ENCODE results near the gene GAS2L1.
"Not testable (repeated sequence)": the region's sequence is repeated elsewhere in the genome, so short reads cannot be mapped to it uniquely, and the experiment has no call there.

The GAS2L1 gene

GRCh38 chr22:29341056-29341848 is 34.8 kb downstream of the GAS2L1 start:
- no peak for DNase-seq (ENCODE audit: low read depth in 2 of 3, low spot score in 1 of 3)

- DNase-seq (ENCODE audit: low read depth in 2 of 3, low spot score in 1 of 3) = no peak
These were observed 35.3 kb downstream of the GAS2L1 start for GRCh38 chr22:29341849-29342127.

- no peak for DNase-seq (ENCODE audit: low read depth in 2 of 3, low spot score in 1 of 3)
These were observed 35.7 kb downstream of the GAS2L1 start for GRCh38 chr22:29342177-29342576.

GRCh38 chr22:29342577-29343312 is 36.3 kb downstream of the GAS2L1 start:
- DNase-seq (ENCODE audit: low read depth in 2 of 3, low spot score in 1 of 3) = no peak

GRCh38 chr22:29343313-29343805 is 36.9 kb downstream of the GAS2L1 start:
- no peak for DNase-seq (ENCODE audit: low read depth in 2 of 3, low spot score in 1 of 3)

- no peak for DNase-seq (ENCODE audit: low read depth in 2 of 3, low spot score in 1 of 3)
These were observed 37.7 kb downstream of the GAS2L1 start for GRCh38 chr22:29344137-29344536.

- DNase-seq (ENCODE audit: low read depth in 2 of 3, low spot score in 1 of 3) = not testable (repeated sequence)
These were observed 38.4 kb downstream of the GAS2L1 start for GRCh38 chr22:29344889-29345288.

GRCh38 chr22:29345932-29346331 is 39.5 kb downstream of the GAS2L1 start:
- no peak for DNase-seq (ENCODE audit: low read depth in 2 of 3, low spot score in 1 of 3)

- DNase-seq (ENCODE audit: low read depth in 2 of 3, low spot score in 1 of 3) = no peak
These were observed 40.2 kb downstream of the GAS2L1 start for GRCh38 chr22:29346659-29347058.

GRCh38 chr22:29348041-29348440 is 41.6 kb downstream of the GAS2L1 start:
- no peak for DNase-seq (ENCODE audit: low read depth in 2 of 3, low spot score in 1 of 3)

- DNase-seq (ENCODE audit: low read depth in 2 of 3, low spot score in 1 of 3) = no peak
These were observed 42.5 kb downstream of the GAS2L1 start for GRCh38 chr22:29348956-29349355.

GRCh38 chr22:29351042-29351441 is 44.6 kb downstream of the GAS2L1 start:
- no peak for DNase-seq (ENCODE audit: low read depth in 2 of 3, low spot score in 1 of 3)

- no peak for DNase-seq (ENCODE audit: low read depth in 2 of 3, low spot score in 1 of 3)
These were observed 45.4 kb downstream of the GAS2L1 start for GRCh38 chr22:29351891-29352290.

- no peak for DNase-seq (ENCODE audit: low read depth in 2 of 3, low spot score in 1 of 3)
These were observed 46.3 kb downstream of the GAS2L1 start for GRCh38 chr22:29352778-29353177.

GRCh38 chr22:29353286-29353685 is 46.8 kb downstream of the GAS2L1 start:
- DNase-seq (ENCODE audit: low read depth in 2 of 3, low spot score in 1 of 3) = no peak

- DNase-seq (ENCODE audit: low read depth in 2 of 3, low spot score in 1 of 3) = no peak
These were observed 47.4 kb downstream of the GAS2L1 start for GRCh38 chr22:29353860-29354259.

GRCh38 chr22:29357193-29357890 is 50.9 kb downstream of the GAS2L1 start:
- not testable (repeated sequence) for DNase-seq (ENCODE audit: low read depth in 2 of 3, low spot score in 1 of 3)

GRCh38 chr22:29359469-29359868 is 53.0 kb downstream of the GAS2L1 start:
- no peak for DNase-seq (ENCODE audit: low read depth in 2 of 3, low spot score in 1 of 3)

All from stimulated activated CD4-positive, alpha-beta T cell treated with anti-CD3 and anti-CD28 coated beads, Interleukin-12 subunit alpha, Interleukin-12 subunit beta, amount 100 ng/mL, for 48 hours (primary cell).